ENCODE results near the gene HIGD1B.

DNA sequence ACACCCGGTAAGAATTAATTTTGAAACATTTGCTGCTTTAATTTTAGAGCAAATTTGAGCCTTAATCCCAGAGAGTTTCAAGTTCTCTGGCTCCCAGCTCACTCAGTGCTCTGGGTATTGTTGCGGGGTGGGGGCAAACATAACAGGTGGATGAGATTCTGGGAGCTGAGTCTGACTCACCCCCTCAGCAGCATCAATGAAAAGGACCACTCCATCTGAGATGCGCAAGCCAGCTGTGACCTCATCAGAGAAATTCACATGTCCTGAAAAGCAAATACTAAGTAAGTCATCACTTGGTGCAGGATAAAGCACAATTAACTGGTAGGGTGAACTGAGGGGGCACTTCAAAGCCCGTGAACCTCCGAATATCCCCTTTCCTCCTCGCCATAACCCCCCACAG is 31.7 kb downstream of the HIGD1B start:
- TF ChIP-seq POLR2A (IDR thresholded peaks at IDR 0.05) (no peak), CTCF (IDR thresholded peaks at IDR 0.05) (no peak)
